ENCODE results near the gene IL26. TPM values are rescaled to one million over a fixed set of nuclear protein-coding genes. Genes with fewer than 3 reads are reported as not detected.
"Not testable (repeated sequence)": the region's sequence is repeated elsewhere in the genome, so short reads cannot be mapped to it uniquely, and the experiment has no call there.

IL26 gene
- total RNA-seq, 1 experiment from 2014 or later = not detected

DNA sequence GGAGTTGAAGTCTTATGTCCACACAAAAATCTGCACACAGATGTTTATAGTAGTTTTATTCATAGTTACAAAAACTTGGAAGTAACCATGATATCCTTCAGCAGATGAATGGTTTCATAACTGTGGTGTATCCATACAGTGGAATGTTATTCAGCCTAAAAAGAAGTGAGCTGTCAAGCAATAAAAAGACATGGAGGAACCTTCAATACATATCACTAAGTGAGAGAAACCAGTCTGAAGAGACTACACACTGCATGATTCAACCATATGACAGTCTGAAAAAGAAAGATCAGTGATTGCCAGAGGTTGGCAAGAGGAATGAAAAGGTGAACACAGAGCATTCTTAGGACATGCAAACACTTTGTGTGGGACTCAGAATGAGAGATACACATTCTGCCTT, 47.4 kb downstream of the IL26 start:
- H3K9me3 Mint-ChIP-seq (ENCODE audit: low read depth, unreplicated experiment) = no peaks in the 10 kb centered on the region
- intact Hi-C loops (cut with micrococcal nuclease; ENCODE audit: unreplicated experiment) = no loop called here
- H3K27ac Mint-ChIP-seq (ENCODE audit: unreplicated experiment) = no peak overlapping the region
- no peaks in the 10 kb centered on the region for H3K4me1 Mint-ChIP-seq (ENCODE audit: low read depth, unreplicated experiment)
- H3K36me3 Mint-ChIP-seq (ENCODE audit: insufficient read depth, unreplicated experiment) = no peaks in the 10 kb centered on the region
- TF ChIP-seq, protein P1, sequence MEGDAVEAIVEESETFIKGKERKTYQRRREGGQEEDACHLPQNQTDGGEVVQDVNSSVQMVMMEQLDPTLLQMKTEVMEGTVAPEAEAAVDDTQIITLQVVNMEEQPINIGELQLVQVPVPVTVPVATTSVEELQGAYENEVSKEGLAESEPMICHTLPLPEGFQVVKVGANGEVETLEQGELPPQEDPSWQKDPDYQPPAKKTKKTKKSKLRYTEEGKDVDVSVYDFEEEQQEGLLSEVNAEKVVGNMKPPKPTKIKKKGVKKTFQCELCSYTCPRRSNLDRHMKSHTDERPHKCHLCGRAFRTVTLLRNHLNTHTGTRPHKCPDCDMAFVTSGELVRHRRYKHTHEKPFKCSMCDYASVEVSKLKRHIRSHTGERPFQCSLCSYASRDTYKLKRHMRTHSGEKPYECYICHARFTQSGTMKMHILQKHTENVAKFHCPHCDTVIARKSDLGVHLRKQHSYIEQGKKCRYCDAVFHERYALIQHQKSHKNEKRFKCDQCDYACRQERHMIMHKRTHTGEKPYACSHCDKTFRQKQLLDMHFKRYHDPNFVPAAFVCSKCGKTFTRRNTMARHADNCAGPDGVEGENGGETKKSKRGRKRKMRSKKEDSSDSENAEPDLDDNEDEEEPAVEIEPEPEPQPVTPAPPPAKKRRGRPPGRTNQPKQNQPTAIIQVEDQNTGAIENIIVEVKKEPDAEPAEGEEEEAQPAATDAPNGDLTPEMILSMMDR (IDR thresholded peaks at IDR 0.05; ENCODE audit: unreplicated experiment) = no peak
- BruUV-seq (replicated peaks) = no TSS peak
- CTCF ChIA-PET = no interaction called here
- DNase-seq = no peak
- no peak overlapping the region for H3K4me3 Mint-ChIP-seq (ENCODE audit: low read depth, unreplicated experiment)
- peaks cover 71% of the 10 kb centered on the region for H3K27me3 Mint-ChIP-seq (ENCODE audit: unreplicated experiment)

DNA sequence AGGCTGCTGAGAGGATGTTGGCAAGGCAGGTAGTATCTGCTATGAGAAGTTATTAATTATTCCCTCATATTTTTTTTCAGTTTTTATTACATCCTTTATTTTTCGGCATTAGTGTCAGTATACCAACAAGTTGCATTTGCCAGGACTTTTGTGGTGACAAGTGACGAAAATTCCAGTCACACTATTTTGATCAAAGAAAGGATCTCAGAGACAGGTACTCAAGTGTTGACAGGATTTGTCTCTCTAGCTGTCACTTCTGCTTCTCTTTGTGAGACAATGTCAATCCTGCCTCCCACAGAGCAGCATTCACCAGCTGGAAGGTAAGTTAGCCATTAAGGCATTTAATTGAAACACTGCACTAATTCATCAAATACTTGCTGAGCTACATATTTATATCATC, 48.0 kb downstream of the IL26 start:
- intact Hi-C loops (cut with micrococcal nuclease; ENCODE audit: unreplicated experiment) = no loop called here

DNA sequence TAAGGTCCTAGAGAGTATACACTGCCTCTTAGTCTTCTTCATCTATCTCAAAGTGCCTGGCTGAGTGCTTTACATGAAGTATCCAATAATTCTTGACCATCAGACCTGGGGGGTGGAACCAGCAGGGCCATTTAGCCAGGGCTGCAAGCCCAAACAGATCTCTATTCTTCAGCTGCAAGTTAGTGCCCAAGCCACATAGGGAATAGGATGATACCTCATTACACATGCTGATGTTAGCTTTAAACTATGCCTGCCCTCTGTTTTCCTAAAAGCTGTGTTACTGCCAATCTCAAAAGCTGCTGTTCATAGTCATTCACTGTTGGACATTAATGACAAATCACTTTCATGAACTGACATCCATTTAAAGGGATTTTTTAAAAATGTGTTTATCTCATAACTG, 49.4 kb downstream of the IL26 start:
- BruUV-seq (replicated peaks) = no TSS peak
- no peaks in the 10 kb centered on the region for H3K9me3 Mint-ChIP-seq (ENCODE audit: low read depth, unreplicated experiment)
- H3K27me3 Mint-ChIP-seq (ENCODE audit: unreplicated experiment) = peaks cover 61% of the 10 kb centered on the region
- CTCF ChIA-PET = interaction anchor here (0.5 to 1.3 kb wide), 2 partner anchors 47 to 135 kb away, joined by 4 read pairs; no protein-coding TSS in a partner anchor
- H3K4me3 Mint-ChIP-seq (ENCODE audit: low read depth, unreplicated experiment) = no peak overlapping the region
- H3K27ac Mint-ChIP-seq (ENCODE audit: unreplicated experiment) = no peak overlapping the region
- no peak for DNase-seq
- TF ChIP-seq, protein P1 (IDR thresholded peaks at IDR 0.05; ENCODE audit: unreplicated experiment) = no peak
- intact Hi-C loops (cut with micrococcal nuclease; ENCODE audit: unreplicated experiment) = no loop called here
- no peaks in the 10 kb centered on the region for H3K36me3 Mint-ChIP-seq (ENCODE audit: insufficient read depth, unreplicated experiment)
- no peaks in the 10 kb centered on the region for H3K4me1 Mint-ChIP-seq (ENCODE audit: low read depth, unreplicated experiment)

More for the DNA sequence above, 48.0 kb downstream of the IL26 start:
- Mint-ChIP-seq H3K36me3 (ENCODE audit: insufficient read depth, unreplicated experiment) (no peaks in the 10 kb centered on the region), H3K4me1 (ENCODE audit: low read depth, unreplicated experiment) (no peaks in the 10 kb centered on the region), H3K27me3 (ENCODE audit: unreplicated experiment) (peaks cover 70% of the 10 kb centered on the region), H3K9me3 (ENCODE audit: low read depth, unreplicated experiment) (no peaks in the 10 kb centered on the region), H3K27ac (ENCODE audit: unreplicated experiment) (no peak overlapping the region), H3K4me3 (ENCODE audit: low read depth, unreplicated experiment) (no peak overlapping the region)
- TF ChIP-seq, protein P1 (IDR thresholded peaks at IDR 0.05; ENCODE audit: unreplicated experiment) = no peak
- no TSS peak for BruUV-seq (replicated peaks)
- no peak for DNase-seq
- CTCF ChIA-PET = interaction anchor here (1.3 kb wide), 1 partner anchor 46 kb away, joined by 4 read pairs; no protein-coding TSS in a partner anchor

DNA sequence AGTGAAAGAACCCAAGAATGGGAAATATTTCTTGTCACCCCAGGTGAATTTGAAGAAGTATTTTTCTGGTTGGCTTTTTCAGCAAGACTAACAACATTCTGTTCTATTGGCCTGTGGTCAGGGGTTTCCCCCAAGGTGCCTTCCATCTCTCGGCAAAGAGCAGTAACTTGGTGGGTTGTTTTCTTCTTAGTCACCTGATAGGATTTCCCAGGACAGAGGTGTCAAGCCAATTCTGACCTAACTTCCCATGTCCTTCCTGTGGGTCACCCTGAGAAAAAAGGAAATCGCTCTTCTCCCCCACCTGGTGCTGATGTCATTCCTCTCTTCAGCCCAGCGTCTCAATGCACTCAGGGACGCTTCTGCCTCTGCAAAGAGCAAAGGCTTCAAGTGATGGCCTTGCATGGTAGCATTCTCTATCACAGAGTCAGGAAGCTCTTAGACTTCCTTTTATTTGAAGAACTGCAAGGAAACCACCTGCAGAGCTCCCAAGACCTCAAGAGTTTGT, 50.0 kb downstream of the IL26 start:
- no peak for DNase-seq
- BruUV-seq (replicated peaks) = no TSS peak
- intact Hi-C loops (cut with micrococcal nuclease; ENCODE audit: unreplicated experiment) = no loop called here
- Mint-ChIP-seq H3K27ac (ENCODE audit: unreplicated experiment) (no peak overlapping the region), H3K4me3 (ENCODE audit: low read depth, unreplicated experiment) (no peak overlapping the region), H3K9me3 (ENCODE audit: low read depth, unreplicated experiment) (no peaks in the 10 kb centered on the region), H3K36me3 (ENCODE audit: insufficient read depth, unreplicated experiment) (no peaks in the 10 kb centered on the region), H3K27me3 (ENCODE audit: unreplicated experiment) (peaks cover 54% of the 10 kb centered on the region), H3K4me1 (ENCODE audit: low read depth, unreplicated experiment) (no peaks in the 10 kb centered on the region)
- CTCF ChIA-PET = no interaction called here
- TF ChIP-seq, protein P1 (IDR thresholded peaks at IDR 0.05; ENCODE audit: unreplicated experiment) = no peak

DNA sequence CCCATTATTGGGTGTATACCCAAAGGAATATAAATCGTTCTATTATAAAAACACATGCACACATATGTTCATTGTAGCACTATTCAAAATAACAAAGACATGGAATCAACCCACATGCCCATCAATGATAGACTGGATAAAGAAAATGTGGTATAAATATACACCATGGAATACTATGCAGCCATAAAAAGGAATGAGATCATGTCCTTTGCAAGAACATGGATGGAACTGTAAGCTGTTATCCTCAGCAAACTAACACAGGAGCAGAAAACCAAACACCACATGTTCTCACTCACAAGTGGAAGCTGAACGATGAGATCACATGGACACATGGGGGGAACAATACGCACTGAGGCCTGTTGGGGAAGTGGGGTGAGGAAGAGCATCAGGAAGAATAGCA, 50.8 kb downstream of the IL26 start:
- CTCF ChIA-PET = not testable (repeated sequence)

More for the DNA sequence above, 50.8 kb downstream of the IL26 start:
- H3K27ac Mint-ChIP-seq (ENCODE audit: unreplicated experiment); H3K9me3 Mint-ChIP-seq (ENCODE audit: low read depth, unreplicated experiment); BruUV-seq (replicated peaks); DNase-seq; H3K36me3 Mint-ChIP-seq (ENCODE audit: insufficient read depth, unreplicated experiment); H3K4me3 Mint-ChIP-seq (ENCODE audit: low read depth, unreplicated experiment); intact Hi-C loops (cut with micrococcal nuclease; ENCODE audit: unreplicated experiment); H3K4me1 Mint-ChIP-seq (ENCODE audit: low read depth, unreplicated experiment): not testable (repeated sequence)
- H3K27me3 Mint-ChIP-seq (ENCODE audit: unreplicated experiment) = peaks cover 49% of the 10 kb centered on the region
